HepG2 (cell line): ENCODE data around the gene ITPRIPL1. TPM values are rescaled to one million over a fixed set of nuclear protein-coding genes. Genes with fewer than 3 reads are reported as not detected.

Experiments
- AGO1 ChIP-seq: fragments of 200-400 bp; formaldehyde crosslinking; IDR thresholded peaks from 2 replicates; pipeline ENCODE4 v1.6.1; 2017; ENCODE audit warnings: mild to moderate bottlenecking, low read depth, low read length, moderate library complexity; ENCODE audit not compliant: poor library complexity, severe bottlenecking
- BORCS8-MEF2B ChIP-seq: sonication (generic); formaldehyde crosslinking; IDR thresholded peaks from 2 replicates; pipeline ENCODE4 v1.8.0; 2022; ENCODE audit warnings: mild to moderate bottlenecking, missing genetic modification reagents
- GATAD2A ChIP-seq: IDR thresholded peaks from 2 replicates; pipeline ENCODE4 v1.6.1; 2016
- KLF6 ChIP-seq: IDR thresholded peaks from 2 replicates; pipeline ENCODE4 v1.8.0; 2016; ENCODE audit warnings: missing biosample characterization, missing genetic modification reagents
- MEF2D ChIP-seq: sonication (generic); formaldehyde crosslinking; IDR thresholded peaks from 2 replicates; pipeline ENCODE4 v1.5.1; 2020; ENCODE audit warnings: mild to moderate bottlenecking, missing genetic modification reagents
- NFKBIZ ChIP-seq: IDR thresholded peaks from 2 replicates; pipeline ENCODE4 v1.6.1; 2018; ENCODE audit warnings: missing genetic modification reagents, missing compliant biosample characterization
- POGZ ChIP-seq: sonication (generic); formaldehyde crosslinking; IDR thresholded peaks from 2 replicates; pipeline ENCODE4 v1.4.0; 2020; ENCODE audit warnings: mild to moderate bottlenecking, missing genetic modification reagents
- PRPF4 ChIP-seq: fragments of 200-400 bp; formaldehyde crosslinking; IDR thresholded peaks from 2 replicates; pipeline ENCODE4 v1.6.1; 2016; ENCODE audit warnings: low read length, low read depth; ENCODE audit not compliant: poor library complexity, severe bottlenecking
- RARG ChIP-seq: sonication (generic); formaldehyde crosslinking; IDR thresholded peaks from 2 replicates; pipeline ENCODE4 v1.4.0; 2020; ENCODE audit warnings: low read depth, mild to moderate bottlenecking, missing genetic modification reagents
- REPIN1 ChIP-seq: sonication (generic); formaldehyde crosslinking; IDR thresholded peaks from 2 replicates; pipeline ENCODE4 v1.8.0; 2022; ENCODE audit warnings: missing genetic modification reagents, low read depth, mild to moderate bottlenecking, borderline replicate concordance
- THRA ChIP-seq: sonication (generic); formaldehyde crosslinking; IDR thresholded peaks from 2 replicates; pipeline ENCODE4 v1.4.0; 2020; ENCODE audit warnings: missing genetic modification reagents, borderline replicate concordance
- U2AF1 ChIP-seq: fragments of 200-400 bp; formaldehyde crosslinking; optimal IDR thresholded peaks from 2 replicates; pipeline ENCODE3; 2017; ENCODE audit warnings: mild to moderate bottlenecking, low read depth, low read length
- ZIK1 ChIP-seq: sonication (generic); formaldehyde crosslinking; IDR thresholded peaks from 2 replicates; pipeline ENCODE4 v1.5.0; 2020; ENCODE audit warnings: mild to moderate bottlenecking, low read depth, missing genetic modification reagents, borderline replicate concordance
- ZNF543 ChIP-seq: sonication (generic); formaldehyde crosslinking; IDR thresholded peaks from 2 replicates; pipeline ENCODE4 v1.4.0; 2020; ENCODE audit warnings: mild to moderate bottlenecking, missing genetic modification reagents
- ZNF563 ChIP-seq: sonication (generic); formaldehyde crosslinking; IDR thresholded peaks from 2 replicates; pipeline ENCODE4 v1.8.0; 2022; ENCODE audit warnings: mild to moderate bottlenecking, moderate library complexity, missing genetic modification reagents
- ZNF616 ChIP-seq: sonication (generic); formaldehyde crosslinking; IDR thresholded peaks from 2 replicates; pipeline ENCODE4 v1.5.0; 2020; ENCODE audit warnings: low read depth, mild to moderate bottlenecking, missing genetic modification reagents
- ZNF678 ChIP-seq: sonication (generic); formaldehyde crosslinking; IDR thresholded peaks from 2 replicates; pipeline ENCODE4 v1.4.0; 2020; ENCODE audit warnings: mild to moderate bottlenecking, missing genetic modification reagents
- ZNF746 ChIP-seq: sonication (generic); formaldehyde crosslinking; IDR thresholded peaks from 2 replicates; pipeline ENCODE4 v1.8.0; 2022; ENCODE audit warnings: mild to moderate bottlenecking, missing genetic modification reagents
- ZSCAN21 ChIP-seq: sonication (generic); formaldehyde crosslinking; IDR thresholded peaks from 2 replicates; pipeline ENCODE4 v1.8.0; 2022; ENCODE audit warnings: mild to moderate bottlenecking, missing genetic modification reagents, moderate library complexity, borderline replicate concordance
- polyA plus RNA-seq, 8 experiments: library from polyadenylated mRNA; depleted of rRNA in 3 of 8; stranded (reverse) in 7 of 8; unstranded in 1 of 8; fragments of >200 nt; fragmentation: Illumina TruSeq in 4 of 8; extraction: Trizol in 4 of 8; gene quantifications; 2 replicates each; pipeline versions ENCODE4 v1.2.1 to v1.2.3, GENCODE V29; 2011 to 2016; ENCODE audit warnings: low read depth in 4 of 8, missing spikeins in 1 of 8, mixed read lengths in 1 of 8; ENCODE audit not compliant: insufficient read depth in 1 of 8
- total RNA-seq, 5 experiments: library from RNA; depleted of rRNA; stranded (reverse); fragments of >200 nt; fragmentation: Illumina TruSeq; extraction: Trizol; gene quantifications; 2 replicates each; pipeline ENCODE4 v1.2.3, GENCODE V29; 2016; ENCODE audit warnings: low read depth in 1 of 5
- TF ChIP-seq, protein P1 (sequence below): sonication (generic); formaldehyde crosslinking; IDR thresholded peaks from 2 replicates; pipeline ENCODE4 v1.8.0; 2022; ENCODE audit warnings: mild to moderate bottlenecking, missing genetic modification reagents
- TF ChIP-seq, protein P2 (sequence below): sonication (generic); formaldehyde crosslinking; IDR thresholded peaks from 2 replicates; pipeline ENCODE4 v1.5.0; 2020; ENCODE audit warnings: mild to moderate bottlenecking, missing genetic modification reagents, borderline replicate concordance
- TF ChIP-seq, protein P3 (sequence below): IDR thresholded peaks from 2 replicates; pipeline ENCODE4 v1.6.1; 2016; ENCODE audit warnings: mild to moderate bottlenecking

The ITPRIPL1 gene
- total and polyA plus RNA-seq, 2 of the 13 experiments (the other 11 are each of a cell fraction or from before 2014, with no cell fraction given), result 4.3 to 11.7 TPM

DNA sequence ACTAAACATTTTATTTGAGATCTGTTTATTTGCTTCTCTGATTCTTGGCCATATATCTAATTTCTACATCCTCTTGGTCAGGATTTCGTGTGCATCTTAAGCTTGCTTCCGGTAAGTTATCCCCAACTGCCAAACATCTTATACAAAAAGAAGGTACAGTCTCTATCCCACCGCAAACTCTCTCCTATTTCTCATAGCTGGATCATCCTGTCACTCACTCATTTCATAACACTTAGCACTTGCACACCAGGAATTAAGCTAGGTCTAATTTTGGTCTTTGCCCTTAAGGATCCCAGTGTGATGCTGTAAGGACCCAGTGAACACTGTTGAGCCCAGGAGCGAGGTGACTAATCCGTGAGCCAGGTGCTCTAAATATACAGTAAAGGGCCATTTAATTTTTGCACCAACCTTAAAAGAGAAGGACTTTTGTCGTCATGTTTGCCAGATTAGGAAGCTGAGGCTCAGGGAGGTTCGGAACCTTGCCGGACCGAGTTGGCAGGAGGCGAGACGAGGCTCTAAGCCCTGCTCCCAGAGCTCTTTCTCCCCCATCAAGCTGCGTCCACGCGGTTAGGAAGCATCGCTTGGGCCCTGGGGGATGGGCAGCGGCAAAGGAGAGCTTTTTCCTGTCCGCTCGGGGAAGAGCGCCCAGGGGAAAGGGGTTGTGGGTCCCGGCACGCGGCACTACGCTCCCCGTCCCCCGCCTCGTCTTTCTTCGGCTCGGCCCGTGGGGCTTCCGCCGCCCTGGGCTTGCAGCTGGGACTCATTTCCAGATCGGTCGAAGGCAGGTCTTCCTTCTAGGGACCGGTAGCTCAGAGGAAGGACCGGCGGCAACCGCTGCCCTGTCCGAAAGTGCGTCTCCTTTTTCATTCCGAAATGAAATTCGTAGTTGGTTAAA lies 4.1 kb upstream of the ITPRIPL1 start (continued):
- TF ChIP-seq ZIK1 (CRISPR knock-in tag), result 0 out of 2 replicates have a peak, but pooled peaks have one; percentile 50
- 0 out of 2 replicates have a peak, but pooled peaks have one; percentile 39 for TF ChIP-seq NFKBIZ (CRISPR knock-in tag)
- TF ChIP-seq ZNF563 (CRISPR knock-in tag), result peak; percentile 30; the same call in 1 of the 2 replicates
- 0 out of 2 replicates have a peak, but pooled peaks have one; percentile 62 for TF ChIP-seq RARG (CRISPR knock-in tag)
- TF ChIP-seq, protein P1, sequence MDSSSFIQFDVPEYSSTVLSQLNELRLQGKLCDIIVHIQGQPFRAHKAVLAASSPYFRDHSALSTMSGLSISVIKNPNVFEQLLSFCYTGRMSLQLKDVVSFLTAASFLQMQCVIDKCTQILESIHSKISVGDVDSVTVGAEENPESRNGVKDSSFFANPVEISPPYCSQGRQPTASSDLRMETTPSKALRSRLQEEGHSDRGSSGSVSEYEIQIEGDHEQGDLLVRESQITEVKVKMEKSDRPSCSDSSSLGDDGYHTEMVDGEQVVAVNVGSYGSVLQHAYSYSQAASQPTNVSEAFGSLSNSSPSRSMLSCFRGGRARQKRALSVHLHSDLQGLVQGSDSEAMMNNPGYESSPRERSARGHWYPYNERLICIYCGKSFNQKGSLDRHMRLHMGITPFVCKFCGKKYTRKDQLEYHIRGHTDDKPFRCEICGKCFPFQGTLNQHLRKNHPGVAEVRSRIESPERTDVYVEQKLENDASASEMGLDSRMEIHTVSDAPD (CRISPR knock-in tag), result no peak
- TF ChIP-seq BORCS8-MEF2B (CRISPR knock-in tag), result peak; percentile 70; the same call in 1 of the 2 replicates
- peak; percentile 7; the same call in 1 of the 2 replicates for TF ChIP-seq THRA (CRISPR knock-in tag)
- TF ChIP-seq, protein P2, sequence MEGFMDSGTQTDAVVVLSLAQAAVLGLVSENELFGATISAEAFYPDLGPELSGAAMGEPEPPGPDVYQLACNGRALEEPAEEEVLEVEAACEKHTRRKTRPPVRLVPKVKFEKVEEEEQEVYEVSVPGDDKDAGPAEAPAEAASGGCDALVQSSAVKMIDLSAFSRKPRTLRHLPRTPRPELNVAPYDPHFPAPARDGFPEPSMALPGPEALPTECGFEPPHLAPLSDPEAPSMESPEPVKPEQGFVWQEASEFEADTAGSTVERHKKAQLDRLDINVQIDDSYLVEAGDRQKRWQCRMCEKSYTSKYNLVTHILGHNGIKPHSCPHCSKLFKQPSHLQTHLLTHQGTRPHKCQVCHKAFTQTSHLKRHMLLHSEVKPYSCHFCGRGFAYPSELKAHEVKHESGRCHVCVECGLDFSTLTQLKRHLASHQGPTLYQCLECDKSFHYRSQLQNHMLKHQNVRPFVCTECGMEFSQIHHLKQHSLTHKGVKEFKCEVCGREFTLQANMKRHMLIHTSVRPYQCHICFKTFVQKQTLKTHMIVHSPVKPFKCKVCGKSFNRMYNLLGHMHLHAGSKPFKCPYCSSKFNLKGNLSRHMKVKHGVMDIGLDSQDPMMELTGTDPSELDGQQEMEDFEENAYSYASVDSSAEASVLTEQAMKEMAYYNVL (CRISPR knock-in tag), result peak; percentile 20; the same call in 1 of the 2 replicates
- TF ChIP-seq REPIN1 (CRISPR knock-in tag), result 0 out of 2 replicates have a peak, but pooled peaks have one; percentile 42
- TF ChIP-seq, protein P3, sequence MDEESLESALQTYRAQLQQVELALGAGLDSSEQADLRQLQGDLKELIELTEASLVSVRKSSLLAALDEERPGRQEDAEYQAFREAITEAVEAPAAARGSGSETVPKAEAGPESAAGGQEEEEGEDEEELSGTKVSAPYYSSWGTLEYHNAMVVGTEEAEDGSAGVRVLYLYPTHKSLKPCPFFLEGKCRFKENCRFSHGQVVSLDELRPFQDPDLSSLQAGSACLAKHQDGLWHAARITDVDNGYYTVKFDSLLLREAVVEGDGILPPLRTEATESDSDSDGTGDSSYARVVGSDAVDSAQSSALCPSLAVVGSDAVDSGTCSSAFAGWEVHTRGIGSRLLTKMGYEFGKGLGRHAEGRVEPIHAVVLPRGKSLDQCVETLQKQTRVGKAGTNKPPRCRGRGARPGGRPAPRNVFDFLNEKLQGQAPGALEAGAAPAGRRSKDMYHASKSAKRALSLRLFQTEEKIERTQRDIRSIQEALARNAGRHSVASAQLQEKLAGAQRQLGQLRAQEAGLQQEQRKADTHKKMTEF (CRISPR knock-in tag), result 0 out of 2 replicates have a peak, but pooled peaks have one; percentile 25
- peak; percentile 89 for TF ChIP-seq PRPF4
- 0 out of 2 replicates have a peak, but pooled peaks have one; percentile 8 for TF ChIP-seq ZNF678 (CRISPR knock-in tag)
- TF ChIP-seq KLF6 (CRISPR knock-in tag), result 0 out of 2 replicates have a peak, but pooled peaks have one; percentile 2
- 0 out of 2 replicates have a peak, but pooled peaks have one; percentile 25 for TF ChIP-seq ZNF616 (CRISPR knock-in tag)
- peak; percentile 62 for TF ChIP-seq U2AF1
- TF ChIP-seq ZSCAN21 (CRISPR knock-in tag), result 0 out of 2 replicates have a peak, but pooled peaks have one; percentile 62
- TF ChIP-seq ZNF746 (CRISPR knock-in tag), result 0 out of 2 replicates have a peak, but pooled peaks have one; percentile 21
- TF ChIP-seq ZNF543 (CRISPR knock-in tag), result peak; percentile 53; the same call in 1 of the 2 replicates
- TF ChIP-seq GATAD2A (CRISPR knock-in tag), result no peak; the same call in 1 of the 2 replicates
- peak; percentile 54; the same call in 1 of the 2 replicates for TF ChIP-seq MEF2D (CRISPR knock-in tag)
- TF ChIP-seq POGZ (CRISPR knock-in tag), result 0 out of 2 replicates have a peak, but pooled peaks have one; percentile 31
- peak; percentile 74 for TF ChIP-seq AGO1
